Neural progenitor cell (in vitro differentiated cells): ENCODE measurements around the gene ZNF414. TPM values are rescaled to one million over a fixed set of nuclear protein-coding genes. Genes with fewer than 3 reads are reported as not detected.

ENCODE experiments used
- DNase-seq: peaks from one replicate; pipeline ENCODE4 v3.0.0-alpha.2; 2016; ENCODE audit warnings: low spot score
- H2AFZ ChIP-seq: fragments of 200-600 bp; sonication (generic); replicated peaks from 2 replicates; pipeline ENCODE4 v1.6.1; 2016; ENCODE audit warnings: antibody characterized with exemption
- H3F3A ChIP-seq: fragments of 200-600 bp; sonication (generic); 2 replicates; pipeline ENCODE4 v1.6.1; 2016; ENCODE audit warnings: antibody characterized with exemption, low read depth
- H3K27ac ChIP-seq: fragments of 200-600 bp; sonication (generic); 2 replicates; pipeline ENCODE4 v1.5.1; 2016; ENCODE audit warnings: mild to moderate bottlenecking
- H3K27me3 ChIP-seq: fragments of 200-600 bp; sonication (generic); 2 replicates; pipeline ENCODE4 v1.6.1; 2016; ENCODE audit warnings: mild to moderate bottlenecking, moderate library complexity
- H3K36me3 ChIP-seq: fragments of 200-600 bp; sonication (generic); 2 replicates; pipeline ENCODE4 v1.5.1; 2016
- H3K4me1 ChIP-seq: fragments of 200-600 bp; sonication (generic); 2 replicates; pipeline ENCODE4 v1.6.1; 2016; ENCODE audit warnings: mixed run types
- H3K4me2 ChIP-seq: fragments of 200-600 bp; sonication (generic); 2 replicates; pipeline ENCODE4 v1.6.1; 2016
- H3K4me3 ChIP-seq: fragments of 200-600 bp; sonication (generic); 2 replicates; pipeline ENCODE4 v1.5.1; 2016
- H3K79me2 ChIP-seq: fragments of 200-600 bp; sonication (generic); 2 replicates; pipeline ENCODE4 v1.6.1; 2016; ENCODE audit warnings: low read depth
- H3K9ac ChIP-seq: fragments of 200-600 bp; sonication (generic); 2 replicates; pipeline ENCODE4 v1.6.1; 2016
- H3K9me3 ChIP-seq: fragments of 200-600 bp; sonication (generic); 2 replicates; pipeline ENCODE4 v1.5.1; 2016; ENCODE audit warnings: low read depth
- H4K20me1 ChIP-seq: fragments of 200-600 bp; sonication (generic); 2 replicates; pipeline ENCODE4 v1.6.1; 2016; ENCODE audit warnings: low read depth
- H3K27ac Mint-ChIP-seq: 3 replicates; pipeline ENCODE4 v1.8.0; 2021; ENCODE audit warnings: mixed read lengths
- H3K27me3 Mint-ChIP-seq: 2 replicates; pipeline ENCODE4 v1.8.0; 2022; ENCODE audit warnings: low read depth, mild to moderate bottlenecking, inconsistent platforms, moderate library complexity, mixed read lengths; ENCODE audit not compliant: insufficient read depth
- H3K36me3 Mint-ChIP-seq: 3 replicates; pipeline ENCODE4 v1.8.0; 2021; ENCODE audit warnings: mixed read lengths
- H3K4me1 Mint-ChIP-seq: 3 replicates; pipeline ENCODE4 v1.8.0; 2021; ENCODE audit warnings: mixed read lengths
- H3K4me3 Mint-ChIP-seq: 3 replicates; pipeline ENCODE4 v1.8.0; 2021; ENCODE audit warnings: mild to moderate bottlenecking, moderate library complexity, mixed read lengths
- H3K9me3 Mint-ChIP-seq: 3 replicates; pipeline ENCODE4 v1.8.0; 2020; ENCODE audit warnings: mixed read lengths
- CTCF ChIP-seq: fragments of 200-600 bp; sonication (generic); IDR thresholded peaks from 2 replicates; pipeline ENCODE4 v1.5.1; 2017; ENCODE audit warnings: antibody characterized with exemption, mild to moderate bottlenecking
- EZH2 ChIP-seq: fragments of 200-600 bp; sonication (generic); IDR thresholded peaks from 2 replicates; pipeline ENCODE4 v1.6.1; 2017; ENCODE audit warnings: antibody characterized with exemption, mild to moderate bottlenecking, moderate library complexity
- EZH2phosphoT487 ChIP-seq: fragments of 200-600 bp; sonication (generic); IDR thresholded peaks from 2 replicates; pipeline ENCODE4 v1.6.1; 2017; ENCODE audit warnings: antibody characterized with exemption
- total RNA-seq: library from RNA; depleted of rRNA; stranded (reverse); fragments of >200 nt; gene quantifications from 2 replicates; pipeline ENCODE4 v1.2.3, GENCODE V29; 2015; ENCODE audit warnings: low replicate concordance

ZNF414 gene
- total RNA-seq, 1 donor from 2014 or later: 1.8 TPM

- Mint-ChIP-seq H3K36me3 (peaks cover 5% of the 10 kb centered on the region), H3K27ac (no peak overlapping the region), H3K4me3 (no peak overlapping the region), H3K9me3 (no peaks in the 10 kb centered on the region), H3K27me3 (peaks cover 3% of the 10 kb centered on the region), H3K4me1 (no peaks in the 10 kb centered on the region)
- no peaks in the 10 kb centered on the region for H3K4me1 ChIP-seq
- H3K4me3 ChIP-seq: no peak overlapping the region
- no peaks in the 10 kb centered on the region for H4K20me1 ChIP-seq
- H3K9ac ChIP-seq: no peak overlapping the region
- H3K4me2 ChIP-seq: no peak overlapping the region
- H3K79me2 ChIP-seq: no peaks in the 10 kb centered on the region
- H2AFZ ChIP-seq: no peak overlapping the region
- H3K27ac ChIP-seq: no peak overlapping the region
- no peaks in the 10 kb centered on the region for H3K27me3 ChIP-seq
- DNase-seq: no peak
- no peaks in the 10 kb centered on the region for H3K36me3 ChIP-seq
- no peaks in the 10 kb centered on the region for H3K9me3 ChIP-seq
- H3F3A ChIP-seq: no peaks in the 10 kb centered on the region
- TF ChIP-seq EZH2phosphoT487 (no peak), CTCF (no peak), EZH2 (no peak)
These were observed 31.8 kb upstream of the ZNF414 start for GRCh38 chr19:8545743-8546142.

- no peaks in the 10 kb centered on the region for H3K27me3 ChIP-seq
These were observed 30.2 kb upstream of the ZNF414 start for GRCh38 chr19:8544168-8544567.

GRCh38 chr19:8539621-8540149 lies 25.7 kb upstream of the ZNF414 start:
- Mint-ChIP-seq H3K36me3 (peaks cover 2% of the 10 kb centered on the region), H3K4me1 (no peaks in the 10 kb centered on the region), H3K4me3 (no peak overlapping the region), H3K27me3 (peaks cover 4% of the 10 kb centered on the region), H3K27ac (no peak overlapping the region), H3K9me3 (no peaks in the 10 kb centered on the region)
- H3K36me3 ChIP-seq: no peaks in the 10 kb centered on the region
- no peaks in the 10 kb centered on the region for H4K20me1 ChIP-seq
- no peak for TF ChIP-seq EZH2phosphoT487
- no peak for TF ChIP-seq EZH2
- TF ChIP-seq CTCF: no peak
- no peak overlapping the region for H3K27ac ChIP-seq
- no peaks in the 10 kb centered on the region for H3K79me2 ChIP-seq
- H3K4me3 ChIP-seq: no peak overlapping the region
- H3K4me1 ChIP-seq: no peaks in the 10 kb centered on the region
- no peak for DNase-seq
- H2AFZ ChIP-seq: no peak overlapping the region
- no peaks in the 10 kb centered on the region for H3K9me3 ChIP-seq
- H3K27me3 ChIP-seq: no peaks in the 10 kb centered on the region
- H3K4me2 ChIP-seq: no peak overlapping the region
- H3F3A ChIP-seq: no peaks in the 10 kb centered on the region
- H3K9ac ChIP-seq: no peak overlapping the region

More at GRCh38 chr19:8544168-8544567, 30.2 kb upstream of the ZNF414 start:
- Mint-ChIP-seq H3K9me3 (no peaks in the 10 kb centered on the region), H3K4me3 (no peak overlapping the region), H3K27ac (no peak overlapping the region), H3K36me3 (peaks cover 5% of the 10 kb centered on the region), H3K27me3 (peaks cover 3% of the 10 kb centered on the region), H3K4me1 (no peaks in the 10 kb centered on the region)
- H3K79me2 ChIP-seq: no peaks in the 10 kb centered on the region
- no peak overlapping the region for H3K27ac ChIP-seq
- H3K4me2 ChIP-seq: no peak overlapping the region
- no peak for TF ChIP-seq EZH2phosphoT487
- TF ChIP-seq EZH2: no peak
- TF ChIP-seq CTCF: no peak
- DNase-seq: no peak
- no peaks in the 10 kb centered on the region for H3K4me1 ChIP-seq
- no peaks in the 10 kb centered on the region for H3K9me3 ChIP-seq
- no peak overlapping the region for H3K9ac ChIP-seq
- H3F3A ChIP-seq: no peaks in the 10 kb centered on the region
- no peaks in the 10 kb centered on the region for H3K36me3 ChIP-seq
- H3K4me3 ChIP-seq: no peak overlapping the region
- no peaks in the 10 kb centered on the region for H4K20me1 ChIP-seq
- H2AFZ ChIP-seq: no peak overlapping the region
